HL-60 (cell line): ENCODE results near the gene PIP5KL1.

ENCODE experiments used
- DNase-seq, 2 experiments: peaks; one replicate each; pipeline ENCODE4 v3.0.0-alpha.2; 2010 to 2020; ENCODE audit warnings: low read depth in 1 of 2, low spot score in 1 of 2
- H3K27ac ChIP-seq: fragments of 250-450 bp; sonication (Bioruptor Pico); replicated peaks from 2 replicates; pipeline ENCODE4 v1.5.1; 2020; ENCODE audit warnings: mild to moderate bottlenecking, moderate library complexity
- H3K27me3 ChIP-seq: fragments of 250-450 bp; sonication (Bioruptor Pico); 2 replicates; pipeline ENCODE4 v1.5.1; 2021; ENCODE audit warnings: mild to moderate bottlenecking, moderate library complexity; ENCODE audit not compliant: insufficient read depth, poor library complexity, severe bottlenecking
- H3K4me3 ChIP-seq: replicated peaks from 2 replicates; pipeline ENCODE4 v1.5.1; 2011; ENCODE audit warnings: mild to moderate bottlenecking, control low read depth, low read length; ENCODE audit not compliant: insufficient read depth
- CTCF ChIP-seq: IDR thresholded peaks from one replicate; pipeline ENCODE4 v1.5.1; 2011; ENCODE audit warnings: low read length, control low read depth, inconsistent platforms; ENCODE audit not compliant: insufficient read depth
- GABPA ChIP-seq: IDR thresholded peaks from 2 replicates; pipeline ENCODE4 v1.6.1; 2012; ENCODE audit warnings: low read depth
- POLR2AphosphoS5 ChIP-seq: IDR thresholded peaks from 2 replicates; pipeline ENCODE4 v1.6.1; 2012; ENCODE audit warnings: low read depth
- REST ChIP-seq: IDR thresholded peaks from 2 replicates; pipeline ENCODE4 v1.6.1; 2012; ENCODE audit warnings: low read depth; ENCODE audit not compliant: insufficient replicate concordance
- SPI1 ChIP-seq: IDR thresholded peaks from 2 replicates; pipeline ENCODE4 v1.6.1; 2012; ENCODE audit warnings: low read depth, mild to moderate bottlenecking, borderline replicate concordance

The PIP5KL1 gene

GRCh38 chr9:127920794-127921193 lies 9.8 kb downstream of the PIP5KL1 start:
- Histone ChIP-seq H3K27ac (no peak overlapping the region), H3K27me3 (peaks cover 12% of the 10 kb centered on the region), H3K4me3 (no peak overlapping the region)
- DNase-seq = no peak
- TF ChIP-seq GABPA (no peak), SPI1 (no peak), CTCF (no peak), POLR2AphosphoS5 (no peak), REST (no peak)

GRCh38 chr9:127919253-127919815 lies 11.2 kb downstream of the PIP5KL1 start:
- Histone ChIP-seq H3K4me3 (no peak overlapping the region), H3K27ac (peak overlapping the region; percentile 48), H3K27me3 (peaks cover 2% of the 10 kb centered on the region)
- TF ChIP-seq POLR2AphosphoS5 (peak; percentile 65; the same call in 1 of the 2 replicates), SPI1 (no peak)
- DNase-seq = peak; percentile 84 to 98

GRCh38 chr9:127918183-127919107 lies 12.1 kb downstream of the PIP5KL1 start:
- H3K27ac ChIP-seq = peak overlapping the region; percentile 48
- H3K4me3 ChIP-seq = no peak overlapping the region
- TF ChIP-seq GABPA (no peak), REST (no peak), CTCF (peak; percentile 2)
- H3K27me3 ChIP-seq = peaks cover 2% of the 10 kb centered on the region
- DNase-seq = no peak

GRCh38 chr9:127917603-127918002 lies 13.0 kb downstream of the PIP5KL1 start:
- TF ChIP-seq REST (no peak), SPI1 (peak; percentile 60; the same call in 1 of the 2 replicates)
- Histone ChIP-seq H3K4me3 (no peak overlapping the region), H3K27ac (no peak overlapping the region), H3K27me3 (no peaks in the 10 kb centered on the region)
- peak in 1 of 2 experiments; percentile 36 for DNase-seq
